GM12878 (cell line): ENCODE data around the gene GUCA1A. TPM values are rescaled to one million over a fixed set of nuclear protein-coding genes. Genes with fewer than 3 reads are reported as not detected.

Experiments used
- ATAC-seq: fragments of 200-7000 bp; cut with Tn5 transposase; 3 replicates; pipeline ENCODE4 v1.9.1; 2020; ENCODE audit warnings: mild to moderate bottlenecking, moderate library complexity
- BruUV-seq: library from RNA; stranded (reverse); fragments of 400-500 nt; replicated peaks from 2 replicates; lab custom pipeline; 2021; lab: Mats Ljungman, UMichigan
- CTCF ChIA-PET: fragments of 300-600 bp; sonication (Branson Sonifier 250); formaldehyde crosslinking; extraction: SDS; loops from one replicate; lab custom pipeline; 2021; ENCODE audit warnings: inconsistent platforms; lab: Yijun Ruan, JAX
- POLR2A ChIA-PET: fragments of 350-600 bp; formaldehyde crosslinking; extraction: SDS; loops from one replicate; lab custom pipeline; 2021; ENCODE audit warnings: inconsistent platforms; lab: Charles Lee
- RAD21 ChIA-PET: fragments of 300-600 bp; sonication (Branson Sonifier 250); formaldehyde crosslinking; loops from one replicate; lab custom pipeline; 2023; ENCODE audit warnings: antibody characterized with exemption; ENCODE audit not compliant: unreplicated experiment; lab: Charles Lee
- SMC1A ChIA-PET: fragments of 300-600 bp; sonication (Branson Sonifier 250); formaldehyde crosslinking; loops from one replicate; lab custom pipeline; 2023; ENCODE audit not compliant: unreplicated experiment, uncharacterized antibody; lab: Charles Lee
- DNase-seq: peaks from one replicate; pipeline ENCODE4 v3.0.0-alpha.2; 2011; ENCODE audit warnings: low read depth, low spot score
- FAIRE-seq: peaks from 3 replicates; lab custom pipeline; 2011; peaks lifted over from hg19 to GRCh38; lab: Jason Lieb, UNC
- H2AFZ ChIP-seq: 2 replicates; pipeline ENCODE4 v1.6.0; 2011; ENCODE audit warnings: low read depth, low read length, control low read depth; ENCODE audit not compliant: control insufficient read depth
- H3K27ac ChIP-seq: 2 replicates; pipeline ENCODE4 v1.5.1; 2011; ENCODE audit warnings: control low read depth; ENCODE audit not compliant: control insufficient read depth, insufficient read depth
- H3K27me3 ChIP-seq, 2 experiments: replicated peaks in 1 of 2; 2 replicates each; pipeline versions ENCODE4 v1.6.0 to v1.6.1; 2011; ENCODE audit warnings: low read length in 1 of 2; ENCODE audit not compliant: control insufficient read depth in 2 of 2, insufficient read depth in 2 of 2
- H3K36me3 ChIP-seq, 2 experiments: 2 replicates each; pipeline ENCODE4 v1.5.1; 2011; ENCODE audit warnings: low read length in 1 of 2; ENCODE audit not compliant: control insufficient read depth in 2 of 2, insufficient read depth in 2 of 2
- H3K4me1 ChIP-seq: 2 replicates; pipeline ENCODE4 v1.6.1; 2011; ENCODE audit warnings: mild to moderate bottlenecking, low read length, moderate library complexity, mixed read lengths; ENCODE audit not compliant: control insufficient read depth, insufficient read depth
- H3K4me2 ChIP-seq: 2 replicates; pipeline ENCODE4 v1.6.0; 2011; ENCODE audit warnings: control low read depth; ENCODE audit not compliant: control insufficient read depth, insufficient read depth
- H3K4me3 ChIP-seq: fragments of 200-600 bp; sonication (generic); 2 replicates; pipeline ENCODE4 v1.5.1; 2016
- H3K79me2 ChIP-seq: 2 replicates; pipeline ENCODE4 v1.6.0; 2011; ENCODE audit warnings: low read length; ENCODE audit not compliant: control insufficient read depth, insufficient read depth
- H3K9ac ChIP-seq: 2 replicates; pipeline ENCODE4 v1.8.0; 2011; ENCODE audit warnings: low read length, control low read depth, mixed read lengths; ENCODE audit not compliant: control insufficient read depth, insufficient read depth
- H3K9me3 ChIP-seq: replicated peaks from 3 replicates; pipeline ENCODE4 v1.5.1; 2011; ENCODE audit warnings: mild to moderate bottlenecking, low read length; ENCODE audit not compliant: control insufficient read depth, insufficient read depth
- H4K20me1 ChIP-seq: 2 replicates; pipeline ENCODE4 v1.6.0; 2011; ENCODE audit not compliant: control insufficient read depth, insufficient read depth
- HDGF ChIP-seq: fragments of 450-650 bp; IDR thresholded peaks from 2 replicates; pipeline ENCODE4 v1.6.1; 2016; ENCODE audit warnings: antibody characterized with exemption
- NR2F1 ChIP-seq: fragments of 450-650 bp; conservative IDR thresholded peaks from 2 replicates; pipeline ENCODE4 v1.6.1; 2017; ENCODE audit warnings: mild to moderate bottlenecking
- RAD21 ChIP-seq: IDR thresholded peaks from 2 replicates; pipeline ENCODE4 v1.6.1; 2011; ENCODE audit warnings: mild to moderate bottlenecking, low read depth, low read length, moderate library complexity; ENCODE audit not compliant: insufficient read depth
- RUNX3 ChIP-seq: IDR thresholded peaks from 2 replicates; pipeline ENCODE4 v1.6.1; 2012; ENCODE audit warnings: low read length, inconsistent platforms
- SMC3 ChIP-seq: IDR thresholded peaks from 2 replicates; pipeline ENCODE4 v1.6.1; 2011; ENCODE audit warnings: low read length, improper control_type of control experiment, borderline replicate concordance
- WRNIP1 ChIP-seq: IDR thresholded peaks from 2 replicates; pipeline ENCODE4 v1.6.1; 2011; ENCODE audit warnings: low read depth, low read length, improper control_type of control experiment, borderline replicate concordance
- YY1 ChIP-seq: IDR thresholded peaks from 2 replicates; pipeline ENCODE4 v1.6.1; 2011; ENCODE audit warnings: low read depth, mild to moderate bottlenecking, low read length
- ZBTB11 ChIP-seq: fragments of 450-650 bp; formaldehyde crosslinking; IDR thresholded peaks from 2 replicates; pipeline ENCODE4 v1.5.0; 2022; ENCODE audit warnings: mild to moderate bottlenecking, missing genetic modification characterization
- ZNF24 ChIP-seq: fragments of 450-650 bp; IDR thresholded peaks from 2 replicates; pipeline ENCODE4 v1.6.1; 2017; ENCODE audit warnings: antibody characterized with exemption, mild to moderate bottlenecking
- WGBS: methylation state at CpG from one replicate; pipeline ENCODE4 v1.1.6; 2016; ENCODE audit warnings: low lambda C conversion rate; ENCODE audit not compliant: insufficient replicate concordance, insufficient coverage; ENCODE audit errors: missing lambda C conversion rate; 5-methylcytosine and 5-hydroxymethylcytosine counted together
- in situ Hi-C: fragments of 300-500 bp; cut with MboI; formaldehyde crosslinking; loops from 9 replicates; pipeline ENCODE4 v1.14.3; 2018; ENCODE audit warnings: mixed read lengths
- intact Hi-C: fragments of 100-400 bp; cut with micrococcal nuclease; formaldehyde crosslinking; loops from one replicate; pipeline ENCODE4 v1.14.2; 2022; ENCODE audit not compliant: unreplicated experiment
- polyA plus RNA-seq, 11 experiments: library from polyadenylated mRNA; depleted of rRNA in 4 of 11; unstranded in 6 of 11; stranded (reverse) in 5 of 11; fragments of >200 nt; fragmentation: Nextera tagmentation in 4 of 11; fragmentation: Illumina TruSeq in 1 of 11; extraction: Ambion mirVana in 4 of 11; extraction: Trizol in 1 of 11; gene quantifications; 1 replicate in 1 of 11; 2 replicates in 10 of 11; pipeline versions ENCODE4 v1.2.1 to v1.2.3, GENCODE V29; 2011 to 2016; ENCODE audit warnings: inconsistent platforms in 2 of 11, missing spikeins in 2 of 11, low read depth in 1 of 11
- total RNA-seq, 4 experiments: library from RNA; depleted of rRNA in 3 of 4; stranded (reverse); fragments of >200 nt in 3 of 4; fragmentation: Illumina TruSeq in 1 of 4; extraction: Trizol in 1 of 4; gene quantifications; 2 replicates each; pipeline versions ENCODE4 v1.2.1 to v1.2.3, GENCODE V29; 2013 to 2021
- TF ChIP-seq, protein P1 (sequence below), 3 experiments: IDR thresholded peaks in 2 of 3; conservative IDR thresholded peaks in 1 of 3; 2 replicates each; pipeline ENCODE4 v1.5.1; 2011; ENCODE audit warnings: low read depth in 3 of 3, low read length in 3 of 3, mild to moderate bottlenecking in 3 of 3, control low read depth in 2 of 3, moderate library complexity in 2 of 3, inconsistent platforms in 1 of 3, mixed read lengths in 1 of 3; ENCODE audit not compliant: control insufficient read depth in 2 of 3, insufficient read depth in 1 of 3; ENCODE audit errors: extremely low read depth in 1 of 3

The GUCA1A gene
- total and polyA plus RNA-seq, 10 of the 15 experiments (the other 5 are each of a cell fraction or from before 2014, with no cell fraction given), result not detected

GRCh38 chr6:42166444-42167141 lies 6.6 kb upstream of the GUCA1A start:
- WGBS, result 17% methylated on average over 8 of the region's 8 CpGs
- peaks cover 0 to 2% of the 10 kb centered on the region in 2 experiments; a peak in 2 of 4 replicates for H3K27me3 ChIP-seq
- in situ Hi-C loops (loop anchor here (5.0 kb wide), 1 partner anchor 89 kb away; no protein-coding TSS in a partner anchor), intact Hi-C loops (loop anchor here (1.0 to 2.0 kb wide), 2 partner anchors 91 to 386 kb away; partner anchors contain the start of gene PRICKLE4)
- ChIA-PET SMC1A (interaction anchor here (1.3 kb wide), 1 partner anchor 48 kb away, joined by 6 read pairs; no protein-coding TSS in a partner anchor), POLR2A (interaction anchor here (0.7 kb wide), 1 partner anchor 56 kb away, joined by 4 read pairs; no protein-coding TSS in a partner anchor), CTCF (interaction anchor here (0.7 to 1.7 kb wide), 7 partner anchors 10 to 122 kb away, joined by 3 to 6 read pairs (median 3); a partner anchor contains a TSS), RAD21 (no interaction called here)
- peak; percentile 89 for FAIRE-seq
- H3K4me1 ChIP-seq, result no peaks in the 10 kb centered on the region
- no peak for TF ChIP-seq ZBTB11 (CRISPR knock-in tag)
- TF ChIP-seq YY1, result peak; percentile 78; the same call in 1 of the 2 replicates
- no peak for TF ChIP-seq ZNF24
- 0 out of 2 replicates have a peak, but pooled peaks have one; percentile 75 for TF ChIP-seq WRNIP1
- no peak for TF ChIP-seq HDGF
- peak; percentile 73; the same call in 1 of the 2 replicates for TF ChIP-seq SMC3
- TF ChIP-seq, protein P1, sequence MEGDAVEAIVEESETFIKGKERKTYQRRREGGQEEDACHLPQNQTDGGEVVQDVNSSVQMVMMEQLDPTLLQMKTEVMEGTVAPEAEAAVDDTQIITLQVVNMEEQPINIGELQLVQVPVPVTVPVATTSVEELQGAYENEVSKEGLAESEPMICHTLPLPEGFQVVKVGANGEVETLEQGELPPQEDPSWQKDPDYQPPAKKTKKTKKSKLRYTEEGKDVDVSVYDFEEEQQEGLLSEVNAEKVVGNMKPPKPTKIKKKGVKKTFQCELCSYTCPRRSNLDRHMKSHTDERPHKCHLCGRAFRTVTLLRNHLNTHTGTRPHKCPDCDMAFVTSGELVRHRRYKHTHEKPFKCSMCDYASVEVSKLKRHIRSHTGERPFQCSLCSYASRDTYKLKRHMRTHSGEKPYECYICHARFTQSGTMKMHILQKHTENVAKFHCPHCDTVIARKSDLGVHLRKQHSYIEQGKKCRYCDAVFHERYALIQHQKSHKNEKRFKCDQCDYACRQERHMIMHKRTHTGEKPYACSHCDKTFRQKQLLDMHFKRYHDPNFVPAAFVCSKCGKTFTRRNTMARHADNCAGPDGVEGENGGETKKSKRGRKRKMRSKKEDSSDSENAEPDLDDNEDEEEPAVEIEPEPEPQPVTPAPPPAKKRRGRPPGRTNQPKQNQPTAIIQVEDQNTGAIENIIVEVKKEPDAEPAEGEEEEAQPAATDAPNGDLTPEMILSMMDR (IDR thresholded peaks at IDR 0.05 in 2 of 3, conservative IDR thresholded peaks at IDR 0.05 in 1 of 3; ENCODE audit: control insufficient read depth in 2 of 3, extremely low read depth in 1 of 3, insufficient read depth in 1 of 3, low read depth in 3 of 3, low read length in 3 of 3), result peak; percentile 95 to 98 (median 95); a peak in 5 of 6 replicates
- no peak for TF ChIP-seq NR2F1
- TF ChIP-seq RAD21, result peak; percentile 97
- peak; percentile 21; the same call in 1 of the 2 replicates for TF ChIP-seq RUNX3
- no peak overlapping the region for H3K4me2 ChIP-seq
- H3K9ac ChIP-seq, result no peak overlapping the region
- DNase-seq, result peak; percentile 40
- H4K20me1 ChIP-seq, result no peaks in the 10 kb centered on the region
- H3K79me2 ChIP-seq, result no peaks in the 10 kb centered on the region
- no peak overlapping the region for H3K27ac ChIP-seq
- no peak overlapping the region for H3K4me3 ChIP-seq
- peak overlapping the region; percentile 25; the same call in 1 of the 2 replicates for H2AFZ ChIP-seq
- BruUV-seq, result no TSS peak
- no peaks in the 10 kb centered on the region for H3K36me3 ChIP-seq
- ATAC-seq, result peak; percentile 95
- no peaks in the 10 kb centered on the region for H3K9me3 ChIP-seq
